Stomach smooth muscle (tissue), 2 donors: ENCODE measurements around the gene SGCA.

ENCODE experiments used
- H3K27ac ChIP-seq: one replicate; pipeline ENCODE4 v1.7.0; 2013; ENCODE audit warnings: mild to moderate bottlenecking, low read length, inconsistent platforms
- H3K27me3 ChIP-seq, 2 donors: one replicate each; pipeline ENCODE4 v1.7.0; 2013; ENCODE audit warnings: low read length in 2 of 2; ENCODE audit not compliant: insufficient read depth in 2 of 2, control insufficient read depth in 1 of 2
- H3K36me3 ChIP-seq, 2 donors: one replicate each; pipeline ENCODE4 v1.7.0; 2013; ENCODE audit warnings: low read length in 2 of 2; ENCODE audit not compliant: control insufficient read depth in 2 of 2, insufficient read depth in 2 of 2
- H3K4me1 ChIP-seq: one replicate; pipeline ENCODE4 v1.7.0; 2013; ENCODE audit warnings: low read length; ENCODE audit not compliant: control insufficient read depth, insufficient read depth
- H3K4me3 ChIP-seq, 2 donors: one replicate each; pipeline ENCODE4 v1.7.0; 2013; ENCODE audit warnings: low read length in 2 of 2
- H3K9ac ChIP-seq, 2 donors: one replicate each; pipeline ENCODE4 v1.7.0; 2013; ENCODE audit warnings: low read length in 2 of 2, mild to moderate bottlenecking in 1 of 2
- H3K9me3 ChIP-seq, 2 donors: one replicate each; pipeline ENCODE4 v1.7.0; 2013; ENCODE audit warnings: low read length in 2 of 2; ENCODE audit not compliant: control insufficient read depth in 2 of 2
- donor health status: healthy.
- donor health status: Pancreatic carcinoma.

Gene SGCA

GRCh38 chr17:50191359-50192143 is 25.7 kb downstream of the SGCA start:
- Histone ChIP-seq H3K9me3 (no peaks in the 10 kb centered on the region), H3K27me3 (no peaks in the 10 kb centered on the region), H3K4me3 (no peak overlapping the region), H3K36me3 (peaks cover 91 to 97% of the 10 kb centered on the region in 2 donors), H3K27ac (peak overlapping the region; percentile 98), H3K4me1 (peaks cover 66% of the 10 kb centered on the region), H3K9ac (no peak overlapping the region)

- Histone ChIP-seq H3K9me3 (no peaks in the 10 kb centered on the region), H3K36me3 (peaks cover 91 to 97% of the 10 kb centered on the region in 2 donors), H3K9ac (no peak overlapping the region), H3K27ac (peak overlapping the region; percentile 98), H3K4me1 (peaks cover 66% of the 10 kb centered on the region), H3K27me3 (no peaks in the 10 kb centered on the region), H3K4me3 (no peak overlapping the region)
These were observed 26.4 kb downstream of the SGCA start for GRCh38 chr17:50192144-50192617.

- Histone ChIP-seq H3K36me3 (peaks cover 91 to 98% of the 10 kb centered on the region in 2 donors), H3K27me3 (no peaks in the 10 kb centered on the region), H3K27ac (peak overlapping the region; percentile 98), H3K9me3 (no peaks in the 10 kb centered on the region), H3K4me1 (peaks cover 66% of the 10 kb centered on the region), H3K4me3 (no peak overlapping the region), H3K9ac (no peak overlapping the region)
These were observed 26.9 kb downstream of the SGCA start for GRCh38 chr17:50192618-50193291.

GRCh38 chr17:50194140-50194933 is 28.5 kb downstream of the SGCA start:
- Histone ChIP-seq H3K9me3 (no peaks in the 10 kb centered on the region), H3K36me3 (peaks cover 86 to 95% of the 10 kb centered on the region in 2 donors), H3K27ac (peak overlapping the region; percentile 98), H3K27me3 (no peaks in the 10 kb centered on the region), H3K4me3 (no peak overlapping the region), H3K4me1 (peaks cover 67% of the 10 kb centered on the region), H3K9ac (no peak overlapping the region)

GRCh38 chr17:50194934-50195865 is 29.4 kb downstream of the SGCA start:
- Histone ChIP-seq H3K4me1 (peaks cover 66% of the 10 kb centered on the region), H3K9ac (no peak overlapping the region), H3K36me3 (peaks cover 78 to 87% of the 10 kb centered on the region in 2 donors), H3K27ac (peak overlapping the region; percentile 98), H3K9me3 (no peaks in the 10 kb centered on the region), H3K4me3 (no peak overlapping the region), H3K27me3 (no peaks in the 10 kb centered on the region)

GRCh38 chr17:50196036-50196435 is 30.2 kb downstream of the SGCA start:
- Histone ChIP-seq H3K27me3 (no peaks in the 10 kb centered on the region), H3K9ac (no peak overlapping the region), H3K36me3 (peaks cover 69 to 78% of the 10 kb centered on the region in 2 donors), H3K4me3 (no peak overlapping the region), H3K9me3 (no peaks in the 10 kb centered on the region), H3K4me1 (peaks cover 60% of the 10 kb centered on the region), H3K27ac (peak overlapping the region; percentile 98)

- Histone ChIP-seq H3K4me1 (peaks cover 58% of the 10 kb centered on the region), H3K27ac (peak overlapping the region; percentile 98), H3K27me3 (no peaks in the 10 kb centered on the region), H3K9me3 (no peaks in the 10 kb centered on the region), H3K4me3 (no peak overlapping the region), H3K36me3 (peaks cover 62 to 71% of the 10 kb centered on the region in 2 donors), H3K9ac (peak overlapping the region in 1 of 2 donors; percentile 36)
These were observed 31.0 kb downstream of the SGCA start for GRCh38 chr17:50196826-50197225.

GRCh38 chr17:50198026-50198669 is 32.3 kb downstream of the SGCA start:
- H3K4me1 ChIP-seq = peaks cover 56% of the 10 kb centered on the region
- no peaks in the 10 kb centered on the region for H3K27me3 ChIP-seq
- peak overlapping the region in 1 of 2 donors; percentile 49 for H3K9ac ChIP-seq
- peaks cover 48 to 57% of the 10 kb centered on the region in 2 donors for H3K36me3 ChIP-seq
- H3K27ac ChIP-seq = peak overlapping the region; percentile 98
- H3K9me3 ChIP-seq = no peaks in the 10 kb centered on the region
- H3K4me3 ChIP-seq = peak overlapping the region; percentile 22 to 85

- Histone ChIP-seq H3K36me3 (peaks cover 39 to 47% of the 10 kb centered on the region in 2 donors), H3K27me3 (no peaks in the 10 kb centered on the region), H3K27ac (peak overlapping the region; percentile 98), H3K9me3 (no peaks in the 10 kb centered on the region), H3K4me3 (peak overlapping the region; percentile 79 to 85), H3K4me1 (peaks cover 61% of the 10 kb centered on the region), H3K9ac (peak overlapping the region; percentile 58 to 69)
These were observed 33.5 kb downstream of the SGCA start for GRCh38 chr17:50199211-50199802.
